HCT116 (cell line): Measurements from ENCODE around the gene KXD1. TPM values are rescaled to one million over a fixed set of nuclear protein-coding genes. Genes with fewer than 3 reads are reported as not detected.
A peak's percentile ranks its signal among the peaks of the same experiment; 100 is the strongest.

Source experiments
- ATAC-seq: fragments of 200-7000 bp; cut with Tn5 transposase; 2 replicates; pipeline ENCODE4 v1.9.1; 2020; ENCODE audit warnings: mild to moderate bottlenecking, moderate library complexity
- BruUV-seq: library from RNA; stranded (reverse); fragments of 400-500 nt; replicated peaks from 2 replicates; lab custom pipeline; 2021; lab: Mats Ljungman, UMichigan
- CTCF ChIA-PET: fragments of 300-600 bp; sonication (Branson Sonifier 250); formaldehyde crosslinking; loops from one replicate; lab custom pipeline; 2021; ENCODE audit warnings: antibody characterized with exemption; lab: Charles Lee
- POLR2A ChIA-PET: fragments of 300-600, 350-600 bp; sonication (Branson Sonifier 250); formaldehyde crosslinking; loops from one replicate; lab custom pipeline; 2021; ENCODE audit warnings: antibody characterized with exemption; lab: Charles Lee
- RAD21 ChIA-PET, 2 experiments: fragments of 300-600 bp; sonication (Branson Sonifier 250); formaldehyde crosslinking; loops; one replicate each; lab custom pipeline; 2023; ENCODE audit warnings: low total read pairs in 2 of 2; ENCODE audit not compliant: uncharacterized antibody in 2 of 2, unreplicated experiment in 2 of 2, low non-redundant PET in 1 of 2; lab: Charles Lee
- DNase-seq: peaks from one replicate; pipeline ENCODE4 v3.0.0-alpha.2; 2010; ENCODE audit warnings: low read depth, low spot score
- H2AFZ ChIP-seq: fragments of 200-600 bp; shearing (Covaris generic), sonication (generic); 2 replicates; pipeline ENCODE4 v1.6.1; 2017; ENCODE audit warnings: low read depth, mixed run types, mixed read lengths, antibody characterized with exemption, low read length; ENCODE audit not compliant: poor library complexity, severe bottlenecking
- H3K27ac ChIP-seq: 2 replicates; pipeline ENCODE4 v1.5.1; 2012; ENCODE audit warnings: low read depth, low read length
- H3K27me3 ChIP-seq: fragments of 200-600 bp; sonication (generic); 2 replicates; pipeline ENCODE4 v1.6.1; 2016; ENCODE audit warnings: mixed run types, low read length, mixed read lengths; ENCODE audit not compliant: insufficient read depth
- H3K36me3 ChIP-seq, 2 experiments: fragments of 200-500 bp in 1 of 2; fragments of 200-600 bp in 1 of 2; sonication (Bioruptor generic) in 1 of 2; sonication (generic) in 1 of 2; 2 replicates each; pipeline versions ENCODE4 v1.5.1 to v1.6.1; 2014 to 2016; ENCODE audit warnings: low read length in 2 of 2, inconsistent platforms in 1 of 2, mixed read lengths in 1 of 2, mixed run types in 1 of 2; ENCODE audit not compliant: insufficient read depth in 2 of 2, control insufficient read depth in 1 of 2
- H3K4me1 ChIP-seq, 2 experiments: fragments of 200-600 bp in 1 of 2; sonication (generic) in 1 of 2; 2 replicates each; pipeline versions ENCODE4 v1.5.1 to v1.6.1; 2012 to 2017; ENCODE audit warnings: low read length in 2 of 2, inconsistent platforms in 1 of 2, mild to moderate bottlenecking in 1 of 2, mixed read lengths in 1 of 2, mixed run types in 1 of 2, moderate library complexity in 1 of 2; ENCODE audit not compliant: insufficient read depth in 2 of 2, control insufficient read depth in 1 of 2
- H3K4me2 ChIP-seq: fragments of 200-600 bp; sonication (generic); 2 replicates; pipeline ENCODE4 v1.6.1; 2017; ENCODE audit warnings: mixed run types, low read length, mixed read lengths
- H3K4me3 ChIP-seq, 2 experiments: fragments of 200-600 bp in 1 of 2; sonication (generic) in 1 of 2; replicated peaks in 1 of 2; 2 replicates each; pipeline ENCODE4 v1.5.1; 2011 to 2016; ENCODE audit warnings: low read length in 2 of 2, control low read depth in 1 of 2, low read depth in 1 of 2, mild to moderate bottlenecking in 1 of 2, mixed read lengths in 1 of 2, mixed run types in 1 of 2
- H3K79me2 ChIP-seq: fragments of 200-600 bp; sonication (generic); 2 replicates; pipeline ENCODE4 v1.6.1; 2017; ENCODE audit warnings: mild to moderate bottlenecking, mixed run types, low read length, moderate library complexity, mixed read lengths; ENCODE audit not compliant: insufficient read depth
- H3K9ac ChIP-seq: fragments of 200-600 bp; sonication (generic); 2 replicates; pipeline ENCODE4 v1.6.1; 2016; ENCODE audit warnings: low read length, mixed read lengths
- H3K9me2 ChIP-seq: fragments of 200-600 bp; sonication (generic), shearing (Covaris generic); 2 replicates; pipeline ENCODE4 v1.6.1; 2017; ENCODE audit warnings: mixed run types, mild to moderate bottlenecking, moderate library complexity; ENCODE audit not compliant: insufficient read depth
- H3K9me3 ChIP-seq, 2 experiments: fragments of 200-500 bp in 1 of 2; fragments of 200-600 bp in 1 of 2; sonication (Bioruptor generic) in 1 of 2; sonication (generic) in 1 of 2; 2 replicates each; pipeline ENCODE4 v1.6.1; 2014 to 2017; ENCODE audit warnings: low read length in 2 of 2, mixed read lengths in 2 of 2, inconsistent platforms in 1 of 2, low read depth in 1 of 2, mild to moderate bottlenecking in 1 of 2, mixed run types in 1 of 2, moderate library complexity in 1 of 2; ENCODE audit not compliant: control insufficient read depth in 1 of 2, insufficient read depth in 1 of 2
- H4K20me1 ChIP-seq: fragments of 200-600 bp; sonication (generic), shearing (Covaris generic); 2 replicates; pipeline ENCODE4 v1.6.1; 2017; ENCODE audit warnings: mixed run types, mild to moderate bottlenecking, moderate library complexity; ENCODE audit not compliant: insufficient read depth
- CBX3 ChIP-seq: IDR thresholded peaks from 2 replicates; pipeline ENCODE4 v1.6.1; 2012; ENCODE audit warnings: low read depth
- JUND ChIP-seq: IDR thresholded peaks from 2 replicates; pipeline ENCODE4 v1.6.1; 2012
- RAD21 ChIP-seq: IDR thresholded peaks from 2 replicates; pipeline ENCODE4 v1.6.1; 2012; ENCODE audit warnings: low read depth, mild to moderate bottlenecking
- ZNF274 ChIP-seq: fragments of 200-500 bp; sonication (Bioruptor generic); IDR thresholded peaks from 2 replicates; pipeline ENCODE4 v1.6.1; 2014; ENCODE audit warnings: mild to moderate bottlenecking, low read depth, low read length, inconsistent platforms
- intact Hi-C: fragments of 100-400 bp; cut with micrococcal nuclease; formaldehyde crosslinking; loops from 2 replicates; pipeline ENCODE4 v1.10.0; 2022
- total RNA-seq: library from RNA; stranded (reverse); gene quantifications from one replicate; pipeline ENCODE4 v1.2.1, GENCODE V29; 2021; ENCODE audit not compliant: unreplicated experiment

KXD1 gene
- total RNA-seq, 1 experiment from 2014 or later: 139 TPM

DNA sequence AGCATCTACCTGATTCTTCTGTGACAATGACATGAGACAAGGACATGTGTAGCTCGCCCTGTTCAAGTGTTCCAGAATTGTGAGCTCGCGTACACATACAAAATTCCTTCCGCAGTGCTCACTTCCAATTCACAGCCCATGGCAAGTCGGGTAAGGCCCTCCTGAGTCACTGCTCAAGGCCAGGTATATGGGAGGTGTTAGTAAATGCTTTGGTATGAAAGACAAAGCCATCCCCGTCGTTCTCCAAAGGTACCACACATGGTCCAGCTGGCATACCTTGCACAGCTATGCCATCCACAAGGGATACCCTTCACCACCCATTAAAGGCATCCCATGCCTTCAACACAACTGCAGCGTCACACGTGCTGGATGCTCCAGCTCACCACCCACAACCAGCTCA is 31.4 kb upstream of the KXD1 start:
- ATAC-seq: no peak
- TF ChIP-seq JUND: no peak
- TF ChIP-seq CBX3: no peak
- BruUV-seq: no TSS peak
- H3K4me1 ChIP-seq: peaks cover 7 to 27% of the 10 kb centered on the region in 2 experiments
- no peak overlapping the region for H3K9ac ChIP-seq
- no peak overlapping the region for H3K4me3 ChIP-seq
- no peaks in the 10 kb centered on the region for H3K27me3 ChIP-seq
- H3K27ac ChIP-seq: no peak overlapping the region
- ChIA-PET CTCF (interaction anchor here (0.5 kb wide), 1 partner anchor 25 kb away, joined by 4 read pairs; no protein-coding TSS in a partner anchor), RAD21 (interaction anchor here in 1 of 2 experiments (1.1 kb wide), 1 partner anchor 31 kb away, joined by 4 read pairs; the partner anchor contains the start of gene KXD1), POLR2A (interaction anchor here (0.5 to 1.0 kb wide), 3 partner anchors 8 to 110 kb away, joined by 3 read pairs; partner anchors contain the start of gene KXD1)
- intact Hi-C loops: no loop called here
- DNase-seq: peak; percentile 26
- no peaks in the 10 kb centered on the region for H4K20me1 ChIP-seq
- H2AFZ ChIP-seq: no peak overlapping the region
- H3K79me2 ChIP-seq: peaks cover 5% of the 10 kb centered on the region
- no peaks in the 10 kb centered on the region for H3K9me2 ChIP-seq
- peak overlapping the region; percentile 15 for H3K4me2 ChIP-seq
- no peaks in the 10 kb centered on the region for H3K9me3 ChIP-seq
- no peaks in the 10 kb centered on the region; a peak in 2 of 4 replicates for H3K36me3 ChIP-seq

DNA sequence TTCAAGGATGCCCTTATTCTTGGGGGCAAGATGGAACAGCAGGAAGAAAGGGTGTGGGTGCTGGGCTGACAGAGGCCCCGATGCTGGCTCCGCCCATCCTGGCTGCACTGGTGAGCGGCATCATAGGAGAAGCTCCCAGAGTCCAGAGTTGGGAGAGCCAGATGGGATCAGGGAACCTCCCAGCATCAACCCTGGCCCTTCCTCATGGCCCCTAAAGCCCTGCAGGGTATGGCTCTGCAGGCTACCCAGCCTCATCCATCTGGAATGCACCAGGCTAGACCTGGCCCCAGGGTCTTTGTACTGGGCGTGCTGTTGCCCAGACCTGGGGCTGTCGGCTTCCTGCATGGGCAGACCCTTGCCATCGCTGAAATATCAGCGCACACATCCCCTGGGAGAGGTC is 27.9 kb upstream of the KXD1 start:
- Histone ChIP-seq H3K79me2 (no peaks in the 10 kb centered on the region), H3K4me3 (no peak overlapping the region), H3K9me2 (no peaks in the 10 kb centered on the region), H3K4me1 (peaks cover 4 to 15% of the 10 kb centered on the region in 2 experiments; a peak in 3 of 4 replicates), H2AFZ (no peak overlapping the region), H3K36me3 (peaks cover 0 to 6% of the 10 kb centered on the region in 2 experiments; a peak in 3 of 4 replicates), H4K20me1 (no peaks in the 10 kb centered on the region), H3K9me3 (no peaks in the 10 kb centered on the region), H3K4me2 (no peak overlapping the region), H3K9ac (no peak overlapping the region), H3K27me3 (no peaks in the 10 kb centered on the region), H3K27ac (no peak overlapping the region)
- no TSS peak for BruUV-seq
- TF ChIP-seq RAD21 (no peak), ZNF274 (no peak)
- ChIA-PET POLR2A (no interaction called here), RAD21 (no interaction called here), CTCF (no interaction called here)
- DNase-seq (no peak), ATAC-seq (peak; percentile 27)
- intact Hi-C loops: no loop called here
